Liver (tissue), 9 donors: Measurements from ENCODE around the gene CCDC40. TPM values are rescaled to one million over a fixed set of nuclear protein-coding genes. Genes with fewer than 3 reads are reported as not detected.

Experiments used
- DNase-seq: peaks from one replicate; pipeline ENCODE4 v3.0.0-alpha.2; 2017; ENCODE audit warnings: low spot score
- H3K27ac ChIP-seq, 2 donors: one replicate each; pipeline ENCODE4 v1.7.0; 2013; ENCODE audit warnings: inconsistent platforms in 2 of 2, low read length in 2 of 2, control low read depth in 1 of 2, low read depth in 1 of 2, mild to moderate bottlenecking in 1 of 2
- H3K27me3 ChIP-seq, 4 donors: one replicate each; pipeline versions ENCODE4 v1.6.1 to v1.7.0; 2013; ENCODE audit warnings: low read length in 3 of 4, inconsistent platforms in 1 of 4, mild to moderate bottlenecking in 1 of 4, moderate library complexity in 1 of 4; ENCODE audit not compliant: control insufficient read depth in 4 of 4, insufficient read depth in 4 of 4
- H3K36me3 ChIP-seq, 4 donors: one replicate each; pipeline versions ENCODE4 v1.6.1 to v1.7.0; 2013; ENCODE audit warnings: low read length in 3 of 4, mild to moderate bottlenecking in 3 of 4, low read depth in 1 of 4, moderate library complexity in 1 of 4; ENCODE audit not compliant: control insufficient read depth in 4 of 4, insufficient read depth in 3 of 4
- H3K4me1 ChIP-seq, 4 donors: one replicate each; pipeline versions ENCODE4 v1.6.1 to v1.7.0; 2013; ENCODE audit warnings: low read length in 3 of 4, mild to moderate bottlenecking in 3 of 4, moderate library complexity in 1 of 4; ENCODE audit not compliant: control insufficient read depth in 4 of 4, insufficient read depth in 4 of 4
- H3K4me3 ChIP-seq, 3 donors: one replicate each; pipeline versions ENCODE4 v1.6.1 to v1.7.0; 2013; ENCODE audit warnings: low read length in 3 of 3, control low read depth in 1 of 3, low read depth in 1 of 3, mild to moderate bottlenecking in 1 of 3
- H3K9ac ChIP-seq, 2 donors: one replicate each; pipeline ENCODE4 v1.7.0; 2013; ENCODE audit warnings: low read length in 2 of 2, mild to moderate bottlenecking in 2 of 2, moderate library complexity in 2 of 2, control low read depth in 1 of 2, low read depth in 1 of 2
- H3K9me3 ChIP-seq, 4 donors: one replicate each; pipeline versions ENCODE4 v1.6.1 to v1.7.0; 2013; ENCODE audit warnings: low read length in 3 of 4; ENCODE audit not compliant: control insufficient read depth in 4 of 4
- FOXA1 ChIP-seq: IDR thresholded peaks from 2 replicates; pipeline ENCODE4 v1.6.1; 2016; ENCODE audit warnings: antibody characterized with exemption
- FOXA2 ChIP-seq: IDR thresholded peaks from 2 replicates; pipeline ENCODE4 v1.6.1; 2016; ENCODE audit warnings: antibody characterized with exemption
- GABPA ChIP-seq, 2 donors: IDR thresholded peaks in 1 of 2; conservative IDR thresholded peaks in 1 of 2; 2 replicates each; pipeline ENCODE4 v1.6.1; 2016; ENCODE audit warnings: antibody characterized with exemption in 2 of 2, mild to moderate bottlenecking in 1 of 2, moderate library complexity in 1 of 2
- NR2F2 ChIP-seq: IDR thresholded peaks from 2 replicates; pipeline ENCODE4 v1.6.1; 2016; ENCODE audit warnings: antibody characterized with exemption
- RAD21 ChIP-seq, 2 donors: IDR thresholded peaks; 2 replicates each; pipeline ENCODE4 v1.6.1; 2016; ENCODE audit warnings: antibody characterized with exemption in 2 of 2, mild to moderate bottlenecking in 2 of 2
- REST ChIP-seq: IDR thresholded peaks from 2 replicates; pipeline ENCODE4 v1.6.1; 2016; ENCODE audit warnings: antibody characterized with exemption, mild to moderate bottlenecking
- RXRA ChIP-seq, 2 donors: IDR thresholded peaks; 2 replicates each; pipeline ENCODE4 v1.6.1; 2017 to 2018; ENCODE audit warnings: antibody characterized with exemption in 2 of 2, mild to moderate bottlenecking in 1 of 2
- SP1 ChIP-seq: IDR thresholded peaks from 2 replicates; pipeline ENCODE4 v1.6.1; 2018; ENCODE audit warnings: antibody characterized with exemption, mild to moderate bottlenecking
- YY1 ChIP-seq: IDR thresholded peaks from 2 replicates; pipeline ENCODE4 v1.6.1; 2016; ENCODE audit warnings: antibody characterized with exemption, mild to moderate bottlenecking
- ZBTB33 ChIP-seq: IDR thresholded peaks from 2 replicates; pipeline ENCODE4 v1.6.1; 2016; ENCODE audit warnings: antibody characterized with exemption
- WGBS: extraction: QIAGEN DNeasy Blood & Tissue Kit; methylation state at CpG from one replicate; pipeline ENCODE4 v1.1.7; 2013; 5-methylcytosine and 5-hydroxymethylcytosine counted together
- polyA plus RNA-seq, 2 donors: library from polyadenylated mRNA; stranded (reverse) in 1 of 2; unstranded in 1 of 2; fragments of 200-250 nt in 1 of 2; fragments of >200 nt in 1 of 2; fragmentation: Nextera tagmentation in 1 of 2; extraction: Ambion mirVana in 1 of 2; gene quantifications; one replicate each; pipeline versions ENCODE4 v1.2.1 to v1.2.3, GENCODE V29; 2013 to 2015
- total RNA-seq, 2 donors: library from RNA; depleted of rRNA; stranded (reverse); fragments of >200 nt; gene quantifications; one replicate each; pipeline ENCODE4 v1.2.3, GENCODE V29; 2014
- TF ChIP-seq, protein P1 (sequence below): fragments of 150-350 bp; IDR thresholded peaks from 2 replicates; pipeline ENCODE4 v1.5.1; 2017; ENCODE audit warnings: improper control_type of control experiment, low read depth, low read length; ENCODE audit not compliant: missing input control
- TF ChIP-seq, protein P2 (sequence below): IDR thresholded peaks from 2 replicates; pipeline ENCODE4 v1.6.1; 2016; ENCODE audit warnings: antibody characterized with exemption
- donor health status: healthy.
- donor health status: healthy.
- donor health status: healthy.
- donor health status: healthy.
- donor health status: healthy.

The CCDC40 gene
- total and polyA plus RNA-seq, 4 donors: 0.60 to 3.0 (median 1.4) TPM

- WGBS: 94% methylated on average over 24 of the region's 24 CpGs
- no peak overlapping the region for H3K27ac ChIP-seq
- H3K36me3 ChIP-seq: peaks cover 0 to 3% (median 2%) of the 10 kb centered on the region in 4 donors
- no peak overlapping the region for H3K4me3 ChIP-seq
- no peak overlapping the region for H3K9ac ChIP-seq
- H3K27me3 ChIP-seq: no peaks in the 10 kb centered on the region
- no peaks in the 10 kb centered on the region for H3K4me1 ChIP-seq
- DNase-seq: no peak
- no peak for TF ChIP-seq RXRA (IDR thresholded peaks at IDR 0.05)
- TF ChIP-seq SP1: no peak
- TF ChIP-seq RAD21 (IDR thresholded peaks at IDR 0.05): no peak
- no peak for TF ChIP-seq NR2F2
- no peak for TF ChIP-seq FOXA2
- no peak for TF ChIP-seq ZBTB33
- TF ChIP-seq, protein P1, sequence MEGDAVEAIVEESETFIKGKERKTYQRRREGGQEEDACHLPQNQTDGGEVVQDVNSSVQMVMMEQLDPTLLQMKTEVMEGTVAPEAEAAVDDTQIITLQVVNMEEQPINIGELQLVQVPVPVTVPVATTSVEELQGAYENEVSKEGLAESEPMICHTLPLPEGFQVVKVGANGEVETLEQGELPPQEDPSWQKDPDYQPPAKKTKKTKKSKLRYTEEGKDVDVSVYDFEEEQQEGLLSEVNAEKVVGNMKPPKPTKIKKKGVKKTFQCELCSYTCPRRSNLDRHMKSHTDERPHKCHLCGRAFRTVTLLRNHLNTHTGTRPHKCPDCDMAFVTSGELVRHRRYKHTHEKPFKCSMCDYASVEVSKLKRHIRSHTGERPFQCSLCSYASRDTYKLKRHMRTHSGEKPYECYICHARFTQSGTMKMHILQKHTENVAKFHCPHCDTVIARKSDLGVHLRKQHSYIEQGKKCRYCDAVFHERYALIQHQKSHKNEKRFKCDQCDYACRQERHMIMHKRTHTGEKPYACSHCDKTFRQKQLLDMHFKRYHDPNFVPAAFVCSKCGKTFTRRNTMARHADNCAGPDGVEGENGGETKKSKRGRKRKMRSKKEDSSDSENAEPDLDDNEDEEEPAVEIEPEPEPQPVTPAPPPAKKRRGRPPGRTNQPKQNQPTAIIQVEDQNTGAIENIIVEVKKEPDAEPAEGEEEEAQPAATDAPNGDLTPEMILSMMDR: no peak
- TF ChIP-seq, protein P2, sequence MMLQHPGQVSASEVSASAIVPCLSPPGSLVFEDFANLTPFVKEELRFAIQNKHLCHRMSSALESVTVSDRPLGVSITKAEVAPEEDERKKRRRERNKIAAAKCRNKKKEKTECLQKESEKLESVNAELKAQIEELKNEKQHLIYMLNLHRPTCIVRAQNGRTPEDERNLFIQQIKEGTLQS: no peak
- TF ChIP-seq YY1: no peak
- no peaks in the 10 kb centered on the region for H3K9me3 ChIP-seq
Measured at GRCh38 chr17:80112471-80113032, 76.1 kb downstream of the CCDC40 start.

- TF ChIP-seq ZBTB33 (no peak), FOXA1 (no peak)
Measured at GRCh38 chr17:80113033-80113484, 76.6 kb downstream of the CCDC40 start.

DNA sequence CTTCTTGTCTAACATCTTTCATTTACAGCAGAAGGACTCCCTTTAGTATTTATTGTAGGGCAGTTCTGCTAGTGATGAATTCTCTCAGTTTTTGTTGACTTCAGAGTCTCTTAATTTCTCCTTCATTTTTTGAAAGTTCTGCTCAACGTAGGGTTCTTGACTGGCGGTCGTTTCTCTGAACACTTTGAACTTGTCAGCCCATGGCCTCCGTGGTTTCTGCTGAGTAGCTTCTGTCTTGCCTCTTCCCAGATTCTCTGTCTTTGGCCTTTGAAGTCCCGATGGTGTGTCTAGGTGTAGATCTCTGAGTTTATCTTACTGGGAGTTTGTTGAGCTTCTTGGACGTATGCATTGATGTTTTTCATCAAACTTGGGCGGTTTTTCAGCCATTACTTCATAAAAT, 78.3 kb downstream of the CCDC40 start:
- Histone ChIP-seq H3K27me3 (no peaks in the 10 kb centered on the region), H3K9ac (no peak overlapping the region), H3K9me3 (no peaks in the 10 kb centered on the region), H3K27ac (no peak overlapping the region), H3K4me3 (no peak overlapping the region), H3K4me1 (no peaks in the 10 kb centered on the region), H3K36me3 (peaks cover 3 to 13% (median 4%) of the 10 kb centered on the region in 4 donors)
- WGBS: 87% methylated on average over 7 of the region's 7 CpGs
- no peak for TF ChIP-seq ZBTB33
- no peak for TF ChIP-seq SP1
- no peak for TF ChIP-seq GABPA (IDR thresholded peaks at IDR 0.05 in 1 of 2, conservative IDR thresholded peaks at IDR 0.05 in 1 of 2)
- no peak for TF ChIP-seq YY1
- no peak for TF ChIP-seq FOXA2
- no peak for TF ChIP-seq REST
- DNase-seq: no peak

More at GRCh38 chr17:80113033-80113484, 76.6 kb downstream of the CCDC40 start:
- Histone ChIP-seq H3K9me3 (no peaks in the 10 kb centered on the region), H3K9ac (no peak overlapping the region), H3K36me3 (peaks cover 2 to 3% (median 2%) of the 10 kb centered on the region in 4 donors), H3K4me3 (no peak overlapping the region), H3K4me1 (no peaks in the 10 kb centered on the region), H3K27ac (no peak overlapping the region), H3K27me3 (no peaks in the 10 kb centered on the region)
- peak; percentile 28 for DNase-seq
- 94% methylated on average over 20 of the region's 20 CpGs for WGBS
